NCI-H2196 treated with DMSO at 0.1 percent for 48 hours (cell line): ENCODE data around the gene B4GALNT1.
"Not testable (repeated sequence)": the region's sequence is repeated elsewhere in the genome, so short reads cannot be mapped to it uniquely, and the experiment has no call there.

ENCODE experiments used
- DNase-seq: peaks from one replicate; lab custom pipeline; 2025; ENCODE audit not compliant: unreplicated experiment; lab: John Stamatoyannopoulos, UW

B4GALNT1 gene

GRCh38 chr12:57609781-57610553, 23.0 kb downstream of the B4GALNT1 start:
- no peak for DNase-seq

- DNase-seq, result no peak
Observed at GRCh38 chr12:57609101-57609780, 23.8 kb downstream of the B4GALNT1 start.

DNA sequence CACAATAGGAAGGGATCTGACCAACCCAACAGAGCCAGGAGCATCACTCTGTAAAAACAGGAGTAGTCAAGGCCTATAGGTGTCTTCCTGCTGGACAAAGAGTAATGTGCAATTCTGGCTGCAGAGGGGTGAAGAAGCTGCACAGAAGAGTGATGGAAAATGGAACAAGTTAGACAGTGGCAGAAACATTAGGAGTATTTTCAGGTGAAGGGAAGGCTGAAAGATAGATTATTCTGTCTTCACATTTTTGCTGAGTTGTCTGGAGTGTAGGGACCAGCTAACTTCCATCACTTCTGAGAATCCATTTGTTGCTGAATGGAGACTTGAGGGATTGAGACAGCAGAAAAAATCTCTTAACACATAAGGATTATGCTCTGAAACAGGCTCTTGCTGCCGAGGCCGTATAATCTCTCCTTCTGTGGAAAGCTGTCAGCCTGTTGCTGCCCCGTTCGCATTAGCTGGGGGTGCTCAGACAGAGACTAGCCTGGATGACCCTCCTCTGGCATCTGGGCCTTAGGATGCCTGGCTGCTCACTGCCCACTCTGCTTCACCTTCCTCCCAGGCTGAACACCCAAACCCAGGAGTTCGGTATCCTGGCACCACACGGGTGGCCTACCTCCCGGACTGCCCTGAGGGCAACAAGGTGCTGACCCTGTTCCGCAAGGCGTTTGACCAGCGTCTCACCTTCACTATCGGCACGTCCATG, 24.9 kb downstream of the B4GALNT1 start:
- DNase-seq, result no peak

DNA sequence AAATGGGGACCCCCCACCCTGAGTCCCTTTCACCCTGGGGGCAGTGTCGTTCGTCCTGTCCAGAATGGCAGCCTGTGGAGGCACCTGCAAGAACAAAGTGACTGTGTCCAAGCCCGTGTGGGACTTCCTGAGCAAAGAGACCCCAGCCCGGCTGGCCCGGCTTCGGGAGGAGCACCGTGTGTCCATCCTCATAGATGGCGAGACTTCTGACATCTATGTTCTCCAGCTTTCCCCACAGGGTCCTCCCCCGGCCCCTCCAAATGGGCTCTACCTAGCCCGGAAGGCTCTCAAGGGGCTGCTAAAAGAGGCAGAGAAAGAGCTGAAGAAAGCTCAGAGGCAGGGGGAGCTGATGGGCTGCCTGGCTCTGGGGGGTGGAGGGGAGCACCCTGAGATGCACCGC, 26.2 kb downstream of the B4GALNT1 start:
- no peak for DNase-seq

DNA sequence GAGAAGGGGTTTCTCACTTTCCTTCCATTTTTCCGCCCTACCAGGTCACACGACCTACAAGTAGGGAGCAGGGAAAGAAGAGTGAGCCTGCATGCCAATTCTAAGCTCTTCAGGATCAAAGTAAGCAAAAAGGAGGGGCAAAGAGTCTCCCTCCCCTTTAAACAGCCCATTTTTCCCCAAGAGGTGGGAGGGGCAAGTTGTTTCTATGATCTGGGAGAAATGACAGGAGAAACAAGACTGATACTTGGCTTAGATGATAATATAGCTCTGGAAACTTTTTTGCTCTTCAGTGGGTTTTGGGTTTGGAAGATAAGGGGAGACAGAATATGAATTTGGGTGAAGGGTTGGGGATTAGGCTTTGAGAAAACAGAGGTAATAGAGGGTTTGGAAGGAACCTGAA, 26.6 kb downstream of the B4GALNT1 start:
- DNase-seq, result no peak

- DNase-seq, result no peak
Observed at GRCh38 chr12:57605811-57606311, 27.1 kb downstream of the B4GALNT1 start.

GRCh38 chr12:57604992-57605810, 27.8 kb downstream of the B4GALNT1 start:
- no peak for DNase-seq

DNA sequence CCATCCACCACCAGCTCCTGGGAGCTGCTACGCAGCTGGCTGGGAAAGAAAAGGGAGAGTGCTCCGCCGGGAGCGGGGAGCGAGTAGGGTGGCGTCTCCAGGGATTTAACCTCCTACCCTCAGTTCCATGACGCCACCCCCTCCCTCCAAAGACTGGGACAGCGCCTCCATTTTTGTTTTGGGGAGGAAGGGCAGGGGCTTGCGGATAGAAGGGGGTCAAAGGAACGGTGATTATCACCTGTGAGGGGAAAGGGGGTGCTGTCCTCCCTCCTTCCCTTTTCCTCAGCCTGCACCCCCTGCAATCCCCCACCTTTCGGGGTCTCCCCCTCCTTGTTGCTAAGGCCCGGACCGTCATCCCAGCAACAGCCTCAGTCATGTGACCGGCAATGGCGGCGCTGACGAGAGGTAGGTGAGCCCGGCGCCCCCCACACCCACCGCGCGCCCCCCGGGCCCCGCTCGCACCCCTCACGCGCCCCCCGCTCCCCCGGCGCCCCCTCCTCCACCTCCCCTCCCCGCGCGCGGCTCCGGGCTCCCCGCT, 28.5 kb downstream of the B4GALNT1 start, which contains the start of gene DTX3:
Gene DTX3, plus strand, starts transcription at position 371 of the 538 bp plus-strand sequence. CDS start 1,694 bp downstream, outside the sequence.
- DNase-seq, result no peak

DNA sequence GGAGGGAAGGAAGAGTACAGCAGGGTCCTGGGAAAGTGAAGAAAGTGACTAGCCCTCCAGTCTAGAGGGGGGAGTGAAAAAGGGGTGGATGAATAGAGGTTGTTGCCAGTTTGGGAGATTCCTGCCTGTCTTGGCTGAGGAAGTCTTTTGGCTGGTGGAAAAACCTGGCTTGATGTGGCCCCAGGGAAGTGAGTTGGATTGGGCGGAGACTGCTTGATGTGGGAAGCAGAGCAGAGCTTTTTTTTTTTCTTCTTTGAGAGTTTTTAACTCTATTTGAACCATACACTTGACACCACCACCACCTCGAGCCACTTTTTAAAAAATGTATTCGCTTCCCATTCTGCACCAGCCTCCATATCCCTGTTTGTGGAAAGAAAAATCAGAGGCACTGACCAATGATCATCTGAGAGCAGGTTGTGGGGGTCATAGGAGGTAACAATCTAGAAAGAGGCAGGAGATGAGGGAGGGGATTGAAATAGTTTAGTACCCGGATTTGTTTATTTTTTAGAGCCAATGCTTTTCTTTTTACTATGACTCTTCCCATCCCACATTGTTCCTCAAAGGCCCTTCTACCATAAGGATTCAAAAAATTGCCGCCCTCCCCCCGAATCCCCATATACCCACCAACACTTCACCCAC, 29.1 kb downstream of the B4GALNT1 start:
- no peak for DNase-seq

DNA sequence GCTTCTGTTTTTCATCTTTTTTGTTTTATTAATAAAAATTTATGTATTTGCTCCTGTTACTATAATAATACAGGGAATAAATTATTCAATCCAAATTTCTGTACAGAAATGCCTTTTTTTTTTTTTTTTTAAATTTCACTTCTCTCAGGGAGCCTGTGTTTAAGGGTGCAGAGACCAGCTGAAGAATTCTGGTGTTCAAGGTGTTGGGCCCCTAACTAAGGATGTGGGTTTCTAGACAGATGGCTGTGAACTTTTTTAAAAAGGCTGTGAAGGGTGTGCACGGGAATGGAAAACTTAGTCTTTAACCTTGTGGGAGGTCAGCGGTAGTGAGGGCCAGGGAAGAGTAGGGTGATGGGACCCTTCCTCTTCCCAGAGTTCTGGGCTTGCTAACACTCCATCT, 29.7 kb downstream of the B4GALNT1 start:
- no peak for DNase-seq

DNA sequence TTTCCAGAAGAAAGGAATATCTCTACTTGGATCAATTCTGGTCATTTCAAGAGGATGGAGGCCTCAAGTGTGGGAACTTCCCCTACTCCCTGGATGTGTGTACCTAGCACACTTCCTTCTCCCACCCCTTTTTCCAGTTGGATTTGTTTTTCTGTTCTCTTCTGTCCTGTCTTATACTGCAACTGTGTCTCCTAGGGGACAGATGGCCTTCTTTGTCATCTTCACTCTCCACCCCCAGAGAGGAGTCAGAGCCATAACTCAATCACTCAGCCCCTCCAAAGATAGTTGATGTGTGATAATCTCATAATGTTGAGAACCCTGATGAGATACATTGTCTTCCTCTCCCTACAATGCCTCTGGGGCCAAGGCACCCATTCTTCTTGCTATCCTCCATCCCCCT, 30.5 kb downstream of the B4GALNT1 start:
- DNase-seq, result no peak

GRCh38 chr12:57600395-57600794, 32.6 kb downstream of the B4GALNT1 start:
- no peak for DNase-seq

DNA sequence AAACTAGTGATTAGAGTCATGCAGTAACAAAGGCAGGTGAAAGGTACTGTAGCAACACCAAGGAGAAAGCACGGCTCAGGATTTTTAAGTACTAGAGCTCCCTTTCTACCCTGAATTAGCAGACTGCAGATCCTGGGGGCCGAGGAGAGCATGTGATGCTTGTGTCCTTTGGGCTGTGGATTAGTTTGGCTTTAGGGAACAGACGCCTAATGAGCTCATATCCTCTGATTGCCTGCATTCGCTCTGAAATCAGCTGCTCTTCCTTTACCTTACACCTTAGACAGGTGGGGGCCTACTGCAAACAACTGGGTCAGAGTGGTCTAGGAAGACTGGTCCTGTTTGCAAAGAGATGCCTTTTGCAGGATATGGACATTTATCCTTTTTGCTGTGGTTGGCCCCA, 39.8 kb downstream of the B4GALNT1 start:
- no peak for DNase-seq

DNA sequence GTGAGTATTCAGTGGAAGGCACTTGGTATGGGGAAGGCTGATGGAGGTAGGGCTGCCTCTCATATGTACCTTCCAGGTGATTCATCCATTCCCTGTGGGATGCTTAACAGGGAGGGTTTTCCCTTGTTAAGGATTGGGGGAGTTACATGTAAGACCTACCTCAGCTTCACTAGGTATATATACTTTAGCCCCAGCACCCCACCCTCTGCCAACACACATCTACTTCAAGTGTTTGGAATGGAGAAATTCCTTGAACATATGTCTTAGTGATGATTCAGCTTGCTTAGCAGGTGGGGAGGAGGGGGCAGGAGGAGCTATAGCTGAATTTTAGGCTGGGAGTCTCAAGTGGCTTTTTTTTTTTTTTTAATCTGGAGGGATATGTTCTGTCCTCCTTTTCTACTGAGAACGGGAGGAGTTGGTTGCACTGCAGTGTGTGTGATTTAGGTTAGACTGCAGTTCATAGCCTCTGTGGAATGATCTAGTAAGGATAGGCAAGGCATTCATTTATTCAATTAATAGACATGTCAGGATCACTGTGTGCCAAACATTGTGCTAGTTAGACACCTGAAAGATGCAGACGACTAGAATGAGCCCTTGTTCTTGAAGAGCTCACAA, 40.3 kb downstream of the B4GALNT1 start:
- DNase-seq, result no peak

DNA sequence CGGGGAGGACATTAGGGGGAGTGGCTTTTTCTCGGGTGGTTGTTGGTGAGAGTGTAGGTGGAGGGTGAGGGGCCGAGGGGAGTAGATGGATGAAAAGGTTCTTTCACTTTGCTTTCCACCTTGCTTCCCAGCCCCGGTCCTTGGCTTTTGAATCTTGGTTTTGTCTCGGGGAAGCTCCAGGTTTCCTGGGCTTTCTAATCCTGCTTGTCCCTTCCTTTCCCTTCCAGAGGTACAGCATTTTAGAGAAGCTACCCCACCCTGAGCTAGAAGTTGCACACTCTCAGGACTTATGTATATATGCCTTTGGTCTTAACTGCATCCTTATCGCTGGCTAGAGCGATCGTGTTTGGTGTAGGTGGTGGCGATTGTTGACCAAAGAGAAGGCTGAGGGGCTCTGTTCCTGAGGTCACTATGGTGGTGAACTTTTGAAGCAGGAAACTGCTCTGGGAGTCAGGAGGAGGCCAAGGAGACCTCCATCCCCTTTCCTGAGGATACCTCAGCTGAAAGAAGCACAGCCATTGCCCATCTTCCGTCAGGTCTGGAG, 41.1 kb downstream of the B4GALNT1 start:
- DNase-seq, result no peak

- DNase-seq, result peak; percentile 76
Observed at GRCh38 chr12:57590864-57591781, 41.9 kb downstream of the B4GALNT1 start, which contains the start of gene PIP4K2C. Gene PIP4K2C, plus strand, starts transcription at chr12:57591192. Its CDS starts 98 bp downstream, at chr12:57591290.

DNA sequence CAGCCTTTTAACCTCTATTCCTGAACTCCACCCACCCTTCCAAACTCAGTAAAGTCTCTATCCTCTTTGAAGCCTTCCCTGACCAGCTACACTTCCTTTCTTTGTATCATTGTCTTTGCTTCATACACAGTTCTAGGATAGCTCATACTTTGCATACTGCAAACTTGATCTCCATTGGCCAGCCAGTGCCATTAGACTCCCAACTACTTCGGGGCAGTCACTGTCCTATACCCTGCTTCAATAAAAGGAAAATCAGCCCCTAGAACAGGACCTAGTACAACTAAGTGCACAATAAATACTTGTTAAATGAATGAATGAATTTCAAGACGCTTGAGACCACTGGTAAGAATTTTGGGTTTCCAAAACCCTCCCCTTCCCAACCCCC, 42.5 kb downstream of the B4GALNT1 start:
- no peak for DNase-seq

DNA sequence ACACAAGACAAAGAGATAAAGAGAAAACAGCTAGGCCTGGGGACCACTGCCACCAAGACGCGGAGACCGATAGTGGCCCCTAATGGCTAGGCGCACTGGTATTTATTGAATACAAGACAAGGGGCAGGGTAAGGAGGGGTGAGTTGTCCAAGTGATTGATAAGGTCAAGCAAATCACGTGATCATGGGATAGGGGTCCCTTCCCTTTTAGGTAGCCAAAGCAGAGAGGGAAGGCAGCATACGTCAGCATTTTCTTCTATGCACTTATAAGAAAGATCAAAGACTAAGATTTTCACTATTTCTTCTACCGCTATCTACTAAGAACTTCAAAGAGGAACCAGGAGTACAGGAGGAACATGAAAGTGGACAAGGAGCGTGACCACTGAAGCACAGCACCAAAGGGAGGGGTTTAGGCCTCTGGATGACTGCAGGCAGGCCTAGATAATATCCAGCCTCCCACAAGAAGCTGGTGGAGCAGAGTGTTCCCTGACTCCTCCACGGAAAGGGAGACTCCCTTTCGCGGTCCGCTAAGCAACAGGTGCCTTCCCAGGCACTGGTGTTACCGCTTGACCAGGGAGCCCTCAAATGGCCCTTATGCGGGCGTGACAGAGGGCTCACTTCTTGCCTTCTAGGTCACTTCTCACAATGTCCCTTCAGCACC, 43.9 kb downstream of the B4GALNT1 start:
- DNase-seq, result not testable (repeated sequence)
